HepG2 (cell line): ENCODE results near the gene FITM1. TPM values are rescaled to one million over a fixed set of nuclear protein-coding genes. Genes with fewer than 3 reads are reported as not detected.

Source experiments
- ATAC-seq: fragments of 200-7000 bp; cut with Tn5 transposase; 3 replicates; pipeline ENCODE4 v1.9.1; 2020; ENCODE audit warnings: mild to moderate bottlenecking, moderate library complexity
- BruUV-seq: library from RNA; stranded (reverse); fragments of 400-500 nt; replicated peaks from 2 replicates; lab custom pipeline; 2021; lab: Mats Ljungman, UMichigan
- CTCF ChIA-PET: fragments of 300-600 bp; formaldehyde crosslinking; extraction: SDS; loops from one replicate; lab custom pipeline; 2021; ENCODE audit warnings: low total read pairs, inconsistent platforms, low intra/inter-chr PET ratio; lab: Yijun Ruan, JAX
- POLR2A ChIA-PET: fragments of 350-600 bp; sonication (Branson Sonifier 250); formaldehyde crosslinking; loops from one replicate; lab custom pipeline; 2020; ENCODE audit warnings: antibody characterized with exemption, inconsistent platforms; lab: Yijun Ruan, JAX
- DNase-seq: peaks from one replicate; pipeline ENCODE4 v3.0.0-alpha.2; 2015; ENCODE audit warnings: low spot score
- FAIRE-seq: peaks from 3 replicates; lab custom pipeline; 2011; peaks lifted over from hg19 to GRCh38; lab: Jason Lieb, UNC
- H2AFZ ChIP-seq: one replicate; pipeline ENCODE4 v1.6.1; 2011; ENCODE audit warnings: low read length, inconsistent platforms
- H3K27ac ChIP-seq: fragments of 300-600 bp; 3 replicates; pipeline ENCODE4 v1.8.0; 2011; ENCODE audit warnings: mixed run types, mild to moderate bottlenecking, mixed read lengths, low read length, inconsistent platforms; ENCODE audit not compliant: insufficient read depth; ENCODE audit errors: extremely low read length
- H3K27me3 ChIP-seq, 2 experiments: fragments of 200-600 bp in 1 of 2; 2 replicates in 1 of 2; 3 replicates in 1 of 2; pipeline versions ENCODE4 v1.6.0 to v1.8.0; 2011; ENCODE audit warnings: low read length in 2 of 2, mild to moderate bottlenecking in 2 of 2, moderate library complexity in 2 of 2, inconsistent platforms in 1 of 2; ENCODE audit not compliant: insufficient read depth in 2 of 2, control insufficient read depth in 1 of 2
- H3K36me3 ChIP-seq, 2 experiments: fragments of 200-600 bp in 1 of 2; replicated peaks in 1 of 2; 2 replicates in 1 of 2; 3 replicates in 1 of 2; pipeline versions ENCODE4 v1.5.1 to v1.8.0; 2011; ENCODE audit warnings: low read length in 2 of 2, inconsistent platforms in 1 of 2; ENCODE audit not compliant: insufficient read depth in 2 of 2, control insufficient read depth in 1 of 2
- H3K4me1 ChIP-seq: 2 replicates; pipeline ENCODE4 v1.5.1; 2012; ENCODE audit warnings: low read length, inconsistent platforms; ENCODE audit not compliant: insufficient read depth
- H3K4me2 ChIP-seq: 2 replicates; pipeline ENCODE4 v1.6.0; 2011; ENCODE audit warnings: low read depth, low read length, inconsistent platforms
- H3K4me3 ChIP-seq, 3 experiments: fragments of 200-600 bp in 1 of 3; sonication (generic), shearing (Covaris generic) in 1 of 3; replicated peaks in 1 of 3; 2 replicates each; pipeline ENCODE4 v1.5.1; 2011 to 2016; ENCODE audit warnings: low read length in 3 of 3, inconsistent platforms in 2 of 3, low read depth in 2 of 3, mild to moderate bottlenecking in 2 of 3, control low read depth in 1 of 3, mixed read lengths in 1 of 3; ENCODE audit not compliant: insufficient read depth in 1 of 3
- H3K79me2 ChIP-seq: one replicate; pipeline ENCODE4 v1.6.1; 2011; ENCODE audit warnings: low read length, inconsistent platforms; ENCODE audit not compliant: insufficient read depth
- H3K9ac ChIP-seq: 2 replicates; pipeline ENCODE4 v1.6.0; 2011; ENCODE audit warnings: mild to moderate bottlenecking, low read depth, low read length, inconsistent platforms; ENCODE audit not compliant: insufficient read depth
- H3K9me3 ChIP-seq: 2 replicates; pipeline ENCODE4 v1.5.1; 2012; ENCODE audit warnings: mild to moderate bottlenecking, low read length
- H4K20me1 ChIP-seq: 2 replicates; pipeline ENCODE4 v1.6.0; 2011; ENCODE audit warnings: inconsistent platforms, mild to moderate bottlenecking, low read length, moderate library complexity; ENCODE audit not compliant: insufficient read depth
- CEBPG ChIP-seq: IDR thresholded peaks from 2 replicates; pipeline ENCODE4 v1.6.1; 2016
- KAT8 ChIP-seq: IDR thresholded peaks from 2 replicates; pipeline ENCODE4 v1.6.1; 2016; ENCODE audit warnings: missing genetic modification reagents, missing compliant biosample characterization
- KLF15 ChIP-seq: sonication (generic); formaldehyde crosslinking; IDR thresholded peaks from 2 replicates; pipeline ENCODE4 v1.8.1; 2023; ENCODE audit warnings: borderline replicate concordance, mild to moderate bottlenecking, inconsistent platforms, missing genetic modification reagents, mixed read lengths
- MEF2D ChIP-seq: sonication (generic); formaldehyde crosslinking; IDR thresholded peaks from 2 replicates; pipeline ENCODE4 v1.5.1; 2020; ENCODE audit warnings: mild to moderate bottlenecking, missing genetic modification reagents
- PITX1 ChIP-seq: sonication (generic); formaldehyde crosslinking; IDR thresholded peaks from 2 replicates; pipeline ENCODE4 v1.5.1; 2020; ENCODE audit warnings: mild to moderate bottlenecking, missing genetic modification reagents
- SOX6 ChIP-seq, 2 experiments: fragments of 450-650 bp in 1 of 2; sonication (generic) in 1 of 2; formaldehyde crosslinking in 1 of 2; IDR thresholded peaks; 2 replicates each; pipeline versions ENCODE4 v1.4.0 to v1.6.1; 2017 to 2020; ENCODE audit warnings: antibody characterized with exemption in 1 of 2, mild to moderate bottlenecking in 1 of 2, missing genetic modification reagents in 1 of 2
- WGBS: methylation state at CpG from one replicate; pipeline ENCODE4 v1.1.6; 2017; ENCODE audit warnings: low lambda C conversion rate; 5-methylcytosine and 5-hydroxymethylcytosine counted together
- in situ Hi-C: cut with HindIII; loops from 2 replicates; pipeline ENCODE4 v1.10.0; 2017; ENCODE audit warnings: low pct_unique_long_range_greater_than_20kb; ENCODE audit not compliant: extremely low pct_ligation_motif_present
- intact Hi-C: fragments of 100-400 bp; cut with micrococcal nuclease; formaldehyde crosslinking; loops from one replicate; pipeline ENCODE4 v1.10.0; 2022; ENCODE audit not compliant: unreplicated experiment
- polyA plus RNA-seq, 8 experiments: library from polyadenylated mRNA; depleted of rRNA in 3 of 8; stranded (reverse) in 7 of 8; unstranded in 1 of 8; fragments of >200 nt; fragmentation: Illumina TruSeq in 4 of 8; extraction: Trizol in 4 of 8; gene quantifications; 2 replicates each; pipeline versions ENCODE4 v1.2.1 to v1.2.3, GENCODE V29; 2011 to 2016; ENCODE audit warnings: low read depth in 4 of 8, missing spikeins in 1 of 8, mixed read lengths in 1 of 8; ENCODE audit not compliant: insufficient read depth in 1 of 8
- total RNA-seq, 5 experiments: library from RNA; depleted of rRNA; stranded (reverse); fragments of >200 nt; fragmentation: Illumina TruSeq; extraction: Trizol; gene quantifications; 2 replicates each; pipeline ENCODE4 v1.2.3, GENCODE V29; 2016; ENCODE audit warnings: low read depth in 1 of 5
- TF ChIP-seq, protein P1 (sequence below): sonication (generic); formaldehyde crosslinking; conservative IDR thresholded peaks from 2 replicates; pipeline ENCODE4 v1.8.1; 2023; ENCODE audit warnings: missing genetic modification reagents
- TF ChIP-seq, protein P2 (sequence below): sonication (generic); formaldehyde crosslinking; IDR thresholded peaks from 2 replicates; pipeline ENCODE4 v1.5.1; 2020; ENCODE audit warnings: missing genetic modification reagents, mild to moderate bottlenecking, borderline replicate concordance

FITM1 gene
- total and polyA plus RNA-seq, 2 of the 13 experiments (the other 11 are each of a cell fraction or from before 2014, with no cell fraction given), result 2.7 to 5.8 TPM

DNA sequence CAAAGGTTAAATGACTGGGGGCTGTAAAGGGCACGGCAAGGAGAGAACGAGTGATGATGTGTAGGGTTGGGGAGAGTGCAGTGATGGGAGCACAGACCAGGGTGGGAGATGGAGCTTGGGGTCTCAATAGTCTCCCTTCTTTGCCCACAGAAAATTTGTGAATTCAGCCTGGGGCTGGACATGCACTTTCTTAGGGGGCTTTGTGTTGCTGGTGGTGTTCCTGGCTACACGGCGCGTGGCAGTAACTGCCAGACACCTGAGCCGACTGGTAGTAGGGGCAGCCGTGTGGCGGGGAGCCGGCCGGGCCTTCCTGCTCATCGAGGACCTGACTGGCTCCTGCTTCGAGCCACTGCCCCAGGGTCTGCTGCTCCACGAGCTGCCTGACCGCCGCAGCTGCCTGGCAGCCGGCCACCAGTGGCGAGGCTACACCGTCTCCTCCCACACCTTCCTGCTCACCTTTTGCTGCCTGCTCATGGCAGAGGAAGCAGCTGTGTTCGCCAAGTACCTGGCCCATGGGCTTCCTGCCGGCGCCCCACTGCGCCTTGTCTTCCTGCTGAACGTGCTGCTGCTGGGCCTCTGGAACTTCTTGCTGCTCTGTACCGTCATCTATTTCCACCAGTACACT is 1.7 kb downstream of the FITM1 start (continued):
- no peak for TF ChIP-seq KAT8 (CRISPR knock-in tag)
- TF ChIP-seq, all 625 proteins: peak for 43

DNA sequence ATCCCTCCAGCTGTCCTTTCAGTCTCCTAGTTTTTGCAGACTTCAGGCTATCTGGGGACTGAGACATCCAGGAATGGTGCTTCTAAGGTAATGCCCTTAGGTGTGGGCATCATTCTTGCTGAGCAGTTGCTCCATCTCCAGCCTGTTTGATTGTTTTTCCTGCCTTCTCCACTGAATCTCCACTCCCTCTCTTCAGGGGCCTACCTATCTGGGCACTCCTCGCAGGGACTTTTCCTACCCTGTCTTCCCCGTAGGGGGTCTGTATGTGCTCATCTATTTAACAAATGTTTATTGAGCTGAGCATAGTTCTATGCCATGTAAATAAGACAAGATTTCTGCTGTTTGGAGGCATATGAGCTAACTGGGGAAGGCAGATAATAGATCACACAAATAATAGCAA is 2.5 kb downstream of the FITM1 start:
- in situ Hi-C loops, result loop anchor here (25.0 kb wide), 1 partner anchor 821 kb away; the partner anchor contains the start of genes BCL2L2, PABPN1 and PPP1R3E
- 0 out of 2 replicates have a peak, but pooled peaks have one; percentile 18 for TF ChIP-seq PITX1 (CRISPR knock-in tag)
- TF ChIP-seq SOX6 (IDR thresholded peaks at IDR 0.05), result no peak
- no peak for TF ChIP-seq SOX6 (CRISPR knock-in tag; IDR thresholded peaks at IDR 0.05)
- TF ChIP-seq, protein P1, sequence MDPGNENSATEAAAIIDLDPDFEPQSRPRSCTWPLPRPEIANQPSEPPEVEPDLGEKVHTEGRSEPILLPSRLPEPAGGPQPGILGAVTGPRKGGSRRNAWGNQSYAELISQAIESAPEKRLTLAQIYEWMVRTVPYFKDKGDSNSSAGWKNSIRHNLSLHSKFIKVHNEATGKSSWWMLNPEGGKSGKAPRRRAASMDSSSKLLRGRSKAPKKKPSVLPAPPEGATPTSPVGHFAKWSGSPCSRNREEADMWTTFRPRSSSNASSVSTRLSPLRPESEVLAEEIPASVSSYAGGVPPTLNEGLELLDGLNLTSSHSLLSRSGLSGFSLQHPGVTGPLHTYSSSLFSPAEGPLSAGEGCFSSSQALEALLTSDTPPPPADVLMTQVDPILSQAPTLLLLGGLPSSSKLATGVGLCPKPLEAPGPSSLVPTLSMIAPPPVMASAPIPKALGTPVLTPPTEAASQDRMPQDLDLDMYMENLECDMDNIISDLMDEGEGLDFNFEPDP (CRISPR knock-in tag), result 0 out of 2 replicates have a peak, but pooled peaks have one; percentile 81
- TF ChIP-seq, protein P2, sequence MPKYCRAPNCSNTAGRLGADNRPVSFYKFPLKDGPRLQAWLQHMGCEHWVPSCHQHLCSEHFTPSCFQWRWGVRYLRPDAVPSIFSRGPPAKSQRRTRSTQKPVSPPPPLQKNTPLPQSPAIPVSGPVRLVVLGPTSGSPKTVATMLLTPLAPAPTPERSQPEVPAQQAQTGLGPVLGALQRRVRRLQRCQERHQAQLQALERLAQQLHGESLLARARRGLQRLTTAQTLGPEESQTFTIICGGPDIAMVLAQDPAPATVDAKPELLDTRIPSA (CRISPR knock-in tag), result no peak
- no peak for TF ChIP-seq CEBPG
- 0 out of 2 replicates have a peak, but pooled peaks have one; percentile 7 for TF ChIP-seq MEF2D
- TF ChIP-seq KLF15 (CRISPR knock-in tag), result 0 out of 2 replicates have a peak, but pooled peaks have one; percentile 58
- Histone ChIP-seq H4K20me1 (peaks cover 4% of the 10 kb centered on the region; the same call in 1 of the 2 replicates), H3K27ac (no peak overlapping the region), H3K4me1 (peaks cover 64% of the 10 kb centered on the region), H3K27me3 (no peaks in the 10 kb centered on the region; a peak in 1 of 5 replicates), H3K9me3 (no peaks in the 10 kb centered on the region), H3K4me2 (no peak overlapping the region), H3K9ac (no peak overlapping the region), H3K36me3 (peaks cover 2 to 9% of the 10 kb centered on the region in 2 experiments), H3K4me3 (no peak overlapping the region), H2AFZ (no peak overlapping the region), H3K79me2 (peaks cover 15% of the 10 kb centered on the region)
- BruUV-seq, result no TSS peak
- 86% methylated on average over 2 of the region's 2 CpGs for WGBS
- no peak for FAIRE-seq
- intact Hi-C loops, result no loop called here
- CTCF ChIA-PET, result no interaction called here
- DNase-seq, result no peak
- POLR2A ChIA-PET, result interaction anchor here (1.5 to 22.7 kb wide), 5 partner anchors 8 to 38 kb away, joined by 4 to 977 read pairs (median 16); partner anchors contain the start of genes DCAF11, EMC9, NRL and PCK2
- no peak for ATAC-seq
